ENCODE results near the gene VAMP2. TPM values are rescaled to one million over a fixed set of nuclear protein-coding genes. Genes with fewer than 3 reads are reported as not detected.

VAMP2 gene
- total and polyA plus RNA-seq, 5 donors from 2014 or later, result 42.7 to 205 (median 60.1) TPM

GRCh38 chr17:8156246-8156992 lies 6.3 kb downstream of the VAMP2 start:
- DNase-seq (peak; percentile 100), ATAC-seq (ENCODE audit: low read depth in 2 of 2) (peak; percentile 86 to 87)
- H3K4me1 Mint-ChIP-seq, result peaks cover 8 to 60% (median 48%) of the 10 kb centered on the region in 4 donors
- Histone ChIP-seq H3K27me3 (ENCODE audit: control insufficient read depth, insufficient read depth, low read length) (no peaks in the 10 kb centered on the region), H3K9me3 (ENCODE audit: control insufficient read depth in 2 of 2, low read length in 2 of 2) (no peaks in the 10 kb centered on the region), H3K27ac (ENCODE audit: insufficient read depth, low read length, poor library complexity, severe bottlenecking) (peak overlapping the region; percentile 100), H3K36me3 (ENCODE audit: control insufficient read depth, insufficient read depth, low read length) (peaks cover 25% of the 10 kb centered on the region), H3K4me3 (ENCODE audit: low read depth, low read length) (peak overlapping the region; percentile 94), H3K4me1 (ENCODE audit: control insufficient read depth, insufficient read depth, low read length, poor library complexity, severe bottlenecking) (peaks cover 86% of the 10 kb centered on the region)
- no peak overlapping the region for H3K27ac Mint-ChIP-seq
- H3K9me3 Mint-ChIP-seq, result peaks cover 0 to 1% (median 0%) of the 10 kb centered on the region in 7 donors
- H3K36me3 Mint-ChIP-seq, result peaks cover 22% of the 10 kb centered on the region
- no peak overlapping the region for H3K4me3 Mint-ChIP-seq
- H3K27me3 Mint-ChIP-seq, result peaks cover 11% of the 10 kb centered on the region

- Mint-ChIP-seq H3K4me1 (peaks cover 8 to 57% (median 45%) of the 10 kb centered on the region in 4 donors), H3K4me3 (no peak overlapping the region), H3K27ac (no peak overlapping the region), H3K27me3 (peaks cover 13% of the 10 kb centered on the region), H3K9me3 (peaks cover 0 to 1% (median 0%) of the 10 kb centered on the region in 7 donors), H3K36me3 (peaks cover 17% of the 10 kb centered on the region)
- DNase-seq (no peak), ATAC-seq (ENCODE audit: low read depth in 2 of 2) (no peak)
- H3K9me3 ChIP-seq (ENCODE audit: control insufficient read depth in 2 of 2, low read length in 2 of 2), result no peaks in the 10 kb centered on the region
- H3K4me1 ChIP-seq (ENCODE audit: control insufficient read depth, insufficient read depth, low read length, poor library complexity, severe bottlenecking), result peaks cover 86% of the 10 kb centered on the region
- peak overlapping the region; percentile 100 for H3K27ac ChIP-seq (ENCODE audit: insufficient read depth, low read length, poor library complexity, severe bottlenecking)
- peak overlapping the region; percentile 94 for H3K4me3 ChIP-seq (ENCODE audit: low read depth, low read length)
- peaks cover 20% of the 10 kb centered on the region for H3K36me3 ChIP-seq (ENCODE audit: control insufficient read depth, insufficient read depth, low read length)
- no peaks in the 10 kb centered on the region for H3K27me3 ChIP-seq (ENCODE audit: control insufficient read depth, insufficient read depth, low read length)
These were observed 6.8 kb downstream of the VAMP2 start for GRCh38 chr17:8155996-8156245.

GRCh38 chr17:8155231-8155995 lies 7.3 kb downstream of the VAMP2 start:
- no peak for DNase-seq
- H3K36me3 Mint-ChIP-seq, result peaks cover 12% of the 10 kb centered on the region

GRCh38 chr17:8154608-8155155 lies 8.1 kb downstream of the VAMP2 start:
- Histone ChIP-seq H3K9me3 (ENCODE audit: control insufficient read depth in 2 of 2, low read length in 2 of 2) (no peaks in the 10 kb centered on the region), H3K36me3 (ENCODE audit: control insufficient read depth, insufficient read depth, low read length) (peaks cover 17% of the 10 kb centered on the region), H3K27me3 (ENCODE audit: control insufficient read depth, insufficient read depth, low read length) (no peaks in the 10 kb centered on the region), H3K4me1 (ENCODE audit: control insufficient read depth, insufficient read depth, low read length, poor library complexity, severe bottlenecking) (peaks cover 85% of the 10 kb centered on the region), H3K4me3 (ENCODE audit: low read depth, low read length) (peak overlapping the region; percentile 94), H3K27ac (ENCODE audit: insufficient read depth, low read length, poor library complexity, severe bottlenecking) (peak overlapping the region; percentile 100)
- Mint-ChIP-seq H3K4me3 (no peak overlapping the region), H3K27ac (no peak overlapping the region), H3K36me3 (peaks cover 6% of the 10 kb centered on the region), H3K4me1 (peaks cover 8 to 56% (median 40%) of the 10 kb centered on the region in 4 donors), H3K9me3 (peaks cover 0 to under 1% (median 0%) of the 10 kb centered on the region in 7 donors), H3K27me3 (peaks cover 13% of the 10 kb centered on the region)
- DNase-seq, result no peak
- no peak for ATAC-seq (ENCODE audit: low read depth in 2 of 2)

More at GRCh38 chr17:8155231-8155995, 7.3 kb downstream of the VAMP2 start:
- no peak for ATAC-seq (ENCODE audit: low read depth in 2 of 2)
- H3K27me3 Mint-ChIP-seq, result peaks cover 13% of the 10 kb centered on the region
- Histone ChIP-seq H3K4me1 (ENCODE audit: control insufficient read depth, insufficient read depth, low read length, poor library complexity, severe bottlenecking) (peaks cover 86% of the 10 kb centered on the region), H3K36me3 (ENCODE audit: control insufficient read depth, insufficient read depth, low read length) (peaks cover 16% of the 10 kb centered on the region), H3K27ac (ENCODE audit: insufficient read depth, low read length, poor library complexity, severe bottlenecking) (peak overlapping the region; percentile 100), H3K4me3 (ENCODE audit: low read depth, low read length) (peak overlapping the region; percentile 94), H3K27me3 (ENCODE audit: control insufficient read depth, insufficient read depth, low read length) (no peaks in the 10 kb centered on the region), H3K9me3 (ENCODE audit: control insufficient read depth in 2 of 2, low read length in 2 of 2) (no peaks in the 10 kb centered on the region)
- H3K4me1 Mint-ChIP-seq, result peaks cover 8 to 57% (median 42%) of the 10 kb centered on the region in 4 donors
- H3K27ac Mint-ChIP-seq, result no peak overlapping the region
- H3K4me3 Mint-ChIP-seq, result no peak overlapping the region
- H3K9me3 Mint-ChIP-seq, result no peaks in the 10 kb centered on the region

- Mint-ChIP-seq H3K27me3 (peaks cover 18% of the 10 kb centered on the region), H3K9me3 (peaks cover 0 to 3% (median 0%) of the 10 kb centered on the region in 7 donors), H3K27ac (no peak overlapping the region), H3K36me3 (peaks cover 10% of the 10 kb centered on the region), H3K4me1 (peaks cover 8 to 53% (median 40%) of the 10 kb centered on the region in 4 donors), H3K4me3 (peak overlapping the region in 1 of 4 donors; percentile 97)
- Histone ChIP-seq H3K36me3 (ENCODE audit: control insufficient read depth, insufficient read depth, low read length) (peaks cover 18% of the 10 kb centered on the region), H3K27me3 (ENCODE audit: control insufficient read depth, insufficient read depth, low read length) (no peaks in the 10 kb centered on the region), H3K4me3 (ENCODE audit: low read depth, low read length) (peak overlapping the region; percentile 94), H3K4me1 (ENCODE audit: control insufficient read depth, insufficient read depth, low read length, poor library complexity, severe bottlenecking) (peaks cover 79% of the 10 kb centered on the region), H3K9me3 (ENCODE audit: control insufficient read depth in 2 of 2, low read length in 2 of 2) (no peaks in the 10 kb centered on the region), H3K27ac (ENCODE audit: insufficient read depth, low read length, poor library complexity, severe bottlenecking) (peak overlapping the region; percentile 100)
- ATAC-seq (ENCODE audit: low read depth in 2 of 2) (no peak), DNase-seq (peak; percentile 83 to 92 (median 86))
These were observed 8.7 kb downstream of the VAMP2 start for GRCh38 chr17:8153957-8154607.

- Histone ChIP-seq H3K4me1 (ENCODE audit: control insufficient read depth, insufficient read depth, low read length, poor library complexity, severe bottlenecking) (peaks cover 73% of the 10 kb centered on the region), H3K27ac (ENCODE audit: insufficient read depth, low read length, poor library complexity, severe bottlenecking) (peak overlapping the region; percentile 100), H3K36me3 (ENCODE audit: control insufficient read depth, insufficient read depth, low read length) (peaks cover 22% of the 10 kb centered on the region), H3K9me3 (ENCODE audit: control insufficient read depth in 2 of 2, low read length in 2 of 2) (no peaks in the 10 kb centered on the region), H3K4me3 (ENCODE audit: low read depth, low read length) (peak overlapping the region; percentile 68), H3K27me3 (ENCODE audit: control insufficient read depth, insufficient read depth, low read length) (no peaks in the 10 kb centered on the region)
- peak overlapping the region in 1 of 3 donors; percentile 97 for H3K27ac Mint-ChIP-seq
- no peak for ATAC-seq (ENCODE audit: low read depth in 2 of 2)
- peak overlapping the region in 3 of 4 donors; percentile 92 to 97 (median 95) for H3K4me3 Mint-ChIP-seq
- H3K4me1 Mint-ChIP-seq, result peaks cover 8 to 48% (median 35%) of the 10 kb centered on the region in 4 donors
- peaks cover 7% of the 10 kb centered on the region for H3K36me3 Mint-ChIP-seq
- peak in 1 of 3 donors; percentile 35 for DNase-seq
- peaks cover 18% of the 10 kb centered on the region for H3K27me3 Mint-ChIP-seq
- H3K9me3 Mint-ChIP-seq, result peaks cover 0 to 3% (median 0%) of the 10 kb centered on the region in 7 donors
These were observed 9.2 kb downstream of the VAMP2 start for GRCh38 chr17:8153525-8153956.

- Mint-ChIP-seq H3K4me1 (peaks cover 8 to 43% (median 33%) of the 10 kb centered on the region in 4 donors), H3K9me3 (peaks cover 0 to 3% (median 0%) of the 10 kb centered on the region in 7 donors), H3K27ac (peak overlapping the region in 1 of 3 donors; percentile 97), H3K4me3 (peak overlapping the region in 3 of 4 donors; percentile 92 to 97 (median 95)), H3K27me3 (peaks cover 18% of the 10 kb centered on the region), H3K36me3 (peaks cover 11% of the 10 kb centered on the region)
- peaks cover 68% of the 10 kb centered on the region for H3K4me1 ChIP-seq (ENCODE audit: control insufficient read depth, insufficient read depth, low read length, poor library complexity, severe bottlenecking)
- peak overlapping the region; percentile 68 for H3K4me3 ChIP-seq (ENCODE audit: low read depth, low read length)
- ATAC-seq (ENCODE audit: low read depth in 2 of 2) (no peak), DNase-seq (no peak)
- H3K27ac ChIP-seq (ENCODE audit: insufficient read depth, low read length, poor library complexity, severe bottlenecking), result peak overlapping the region; percentile 100
- H3K9me3 ChIP-seq (ENCODE audit: control insufficient read depth in 2 of 2, low read length in 2 of 2), result no peaks in the 10 kb centered on the region
- H3K27me3 ChIP-seq (ENCODE audit: control insufficient read depth, insufficient read depth, low read length), result no peaks in the 10 kb centered on the region
- peaks cover 27% of the 10 kb centered on the region for H3K36me3 ChIP-seq (ENCODE audit: control insufficient read depth, insufficient read depth, low read length)
These were observed 9.7 kb downstream of the VAMP2 start for GRCh38 chr17:8153031-8153451.

Data from CD4-positive, CD25-positive, alpha-beta regulatory T cell (primary cell).